Neural progenitor cell (in vitro differentiated cells): ENCODE measurements around the gene ARHGAP9.

Experiments
- EZH2 ChIP-seq: fragments of 200-600 bp; sonication (generic); IDR thresholded peaks from 2 replicates; pipeline ENCODE4 v1.6.1; 2017; ENCODE audit warnings: antibody characterized with exemption, mild to moderate bottlenecking, moderate library complexity
- EZH2phosphoT487 ChIP-seq: fragments of 200-600 bp; sonication (generic); IDR thresholded peaks from 2 replicates; pipeline ENCODE4 v1.6.1; 2017; ENCODE audit warnings: antibody characterized with exemption
- TF ChIP-seq, protein P1 (sequence below): fragments of 200-600 bp; sonication (generic); IDR thresholded peaks from 2 replicates; pipeline ENCODE4 v1.5.1; 2017; ENCODE audit warnings: antibody characterized with exemption, mild to moderate bottlenecking

DNA sequence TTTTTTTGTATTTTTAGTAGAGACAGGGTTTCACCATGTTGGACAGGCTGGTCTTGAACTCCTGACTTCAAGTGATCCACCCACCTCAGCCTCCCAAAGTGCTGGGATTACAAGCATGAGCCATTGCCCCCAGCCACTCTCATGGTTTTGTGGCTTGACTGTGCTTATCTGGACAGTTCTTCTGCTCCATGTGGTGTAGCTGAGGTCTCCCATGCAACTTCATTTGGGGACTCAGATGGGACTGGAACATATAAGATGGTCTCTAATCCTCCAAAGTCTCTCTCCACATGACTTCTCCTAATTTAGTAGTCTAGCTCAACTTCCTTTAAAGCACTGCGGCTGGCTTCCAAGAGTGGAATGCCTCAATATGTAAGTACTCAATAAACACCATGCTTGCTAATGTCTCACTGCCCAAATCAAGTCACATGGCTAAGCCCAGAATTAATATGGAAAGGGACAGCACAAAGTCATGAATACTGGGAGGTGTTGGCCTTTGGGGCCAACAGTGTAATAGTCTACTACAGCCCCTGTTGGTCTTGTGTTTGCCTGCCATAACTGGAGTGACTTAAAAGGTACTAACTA is 37.7 kb downstream of the ARHGAP9 start:
- TF ChIP-seq, protein P1, sequence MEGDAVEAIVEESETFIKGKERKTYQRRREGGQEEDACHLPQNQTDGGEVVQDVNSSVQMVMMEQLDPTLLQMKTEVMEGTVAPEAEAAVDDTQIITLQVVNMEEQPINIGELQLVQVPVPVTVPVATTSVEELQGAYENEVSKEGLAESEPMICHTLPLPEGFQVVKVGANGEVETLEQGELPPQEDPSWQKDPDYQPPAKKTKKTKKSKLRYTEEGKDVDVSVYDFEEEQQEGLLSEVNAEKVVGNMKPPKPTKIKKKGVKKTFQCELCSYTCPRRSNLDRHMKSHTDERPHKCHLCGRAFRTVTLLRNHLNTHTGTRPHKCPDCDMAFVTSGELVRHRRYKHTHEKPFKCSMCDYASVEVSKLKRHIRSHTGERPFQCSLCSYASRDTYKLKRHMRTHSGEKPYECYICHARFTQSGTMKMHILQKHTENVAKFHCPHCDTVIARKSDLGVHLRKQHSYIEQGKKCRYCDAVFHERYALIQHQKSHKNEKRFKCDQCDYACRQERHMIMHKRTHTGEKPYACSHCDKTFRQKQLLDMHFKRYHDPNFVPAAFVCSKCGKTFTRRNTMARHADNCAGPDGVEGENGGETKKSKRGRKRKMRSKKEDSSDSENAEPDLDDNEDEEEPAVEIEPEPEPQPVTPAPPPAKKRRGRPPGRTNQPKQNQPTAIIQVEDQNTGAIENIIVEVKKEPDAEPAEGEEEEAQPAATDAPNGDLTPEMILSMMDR: no peak
- no peak for TF ChIP-seq EZH2
- TF ChIP-seq EZH2phosphoT487: no peak
